Activated CD8-positive, alpha-beta T cell treated with anti-CD3 and anti-CD28 coated beads for 36 hours (primary cell): ENCODE results near the gene CKAP2L. TPM values are rescaled to one million over a fixed set of nuclear protein-coding genes. Genes with fewer than 3 reads are reported as not detected.

Source experiments
- ATAC-seq: fragments of 200-7000 bp; cut with Tn5 transposase; one replicate; pipeline ENCODE4 v1.10.0; 2021; ENCODE audit warnings: mild to moderate bottlenecking, moderate library complexity
- CTCF ChIA-PET: fragments of 350-600 bp; sonication (Branson Sonifier 250); formaldehyde crosslinking; loops from one replicate; lab custom pipeline; 2021; ENCODE audit warnings: antibody characterized with exemption; lab: Charles Lee
- POLR2A ChIA-PET: fragments of 350-600 bp; sonication (Branson Sonifier 250); formaldehyde crosslinking; loops from one replicate; lab custom pipeline; 2021; ENCODE audit warnings: antibody characterized with exemption; lab: Charles Lee
- DNase-seq: peaks from one replicate; pipeline ENCODE4 v3.0.0-alpha.2; 2020
- H3K27ac Mint-ChIP-seq: one replicate; pipeline ENCODE4 v1.8.0; 2021; ENCODE audit warnings: mild to moderate bottlenecking, mixed read lengths
- H3K27me3 Mint-ChIP-seq: one replicate; pipeline ENCODE4 v1.8.0; 2021; ENCODE audit warnings: mixed read lengths
- H3K36me3 Mint-ChIP-seq: one replicate; pipeline ENCODE4 v1.8.0; 2021; ENCODE audit warnings: low read depth, mixed read lengths
- H3K4me1 Mint-ChIP-seq: one replicate; pipeline ENCODE4 v1.8.0; 2021; ENCODE audit warnings: low read depth, mixed read lengths
- H3K4me3 Mint-ChIP-seq: one replicate; pipeline ENCODE4 v1.8.0; 2021; ENCODE audit warnings: mild to moderate bottlenecking, moderate library complexity, mixed read lengths
- H3K9me3 Mint-ChIP-seq: one replicate; pipeline ENCODE4 v1.8.0; 2021; ENCODE audit warnings: mixed read lengths
- CTCF ChIP-seq: fragments of 200-600 bp; IDR thresholded peaks from one replicate; pipeline ENCODE4 v1.8.0; 2022; ENCODE audit warnings: antibody characterized with exemption, mild to moderate bottlenecking
- intact Hi-C: fragments of 100-400 bp; cut with micrococcal nuclease; formaldehyde crosslinking; loops from one replicate; pipeline ENCODE4 v1.10.0; 2022
- total RNA-seq, 2 experiments: library from RNA; stranded (reverse); gene quantifications; one replicate each; pipeline ENCODE4 v1.2.3, GENCODE V29; 2021

Gene CKAP2L
- total RNA-seq, 2 experiments from 2014 or later, result 24.5 to 30.5 TPM

DNA sequence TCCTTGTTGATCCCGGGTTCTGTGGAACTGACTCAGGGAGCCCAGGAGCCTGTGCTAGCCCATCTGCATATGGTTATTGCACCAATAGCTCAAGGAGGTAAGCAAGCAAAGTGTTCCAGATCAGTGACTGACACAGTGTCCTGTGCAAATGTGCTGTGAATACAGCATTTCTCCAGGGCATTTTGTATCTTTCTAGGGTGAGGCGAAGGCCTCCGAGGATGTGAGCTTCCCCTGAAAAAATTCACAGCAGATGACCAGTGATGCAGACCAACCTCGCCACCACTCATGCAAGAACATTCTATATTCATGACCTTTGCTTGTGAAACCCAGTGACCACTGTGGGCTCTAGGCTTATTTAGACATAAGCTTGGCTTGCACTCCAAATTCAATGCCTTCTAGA, 58.8 kb downstream of the CKAP2L start:
- POLR2A ChIA-PET, result interaction anchor here (2.3 kb wide), 1 partner anchor 74 kb away, joined by 9 read pairs; no protein-coding TSS in a partner anchor
- TF ChIP-seq CTCF, result no peak
- peaks cover 28% of the 10 kb centered on the region for H3K4me1 Mint-ChIP-seq
- no peaks in the 10 kb centered on the region for H3K9me3 Mint-ChIP-seq
- intact Hi-C loops, result no loop called here
- CTCF ChIA-PET, result interaction anchor here (0.9 to 5.5 kb wide), 6 partner anchors 14 to 106 kb away, joined by 3 to 35 read pairs (median 7); no protein-coding TSS in a partner anchor
- no peak overlapping the region for H3K27ac Mint-ChIP-seq
- peaks cover 22% of the 10 kb centered on the region for H3K27me3 Mint-ChIP-seq
- H3K4me3 Mint-ChIP-seq, result no peak overlapping the region
- DNase-seq, result no peak
- H3K36me3 Mint-ChIP-seq, result no peaks in the 10 kb centered on the region
- ATAC-seq, result no peak

- H3K27ac Mint-ChIP-seq, result no peak overlapping the region
- H3K36me3 Mint-ChIP-seq, result no peaks in the 10 kb centered on the region
- DNase-seq (no peak), ATAC-seq (no peak)
- no peaks in the 10 kb centered on the region for H3K9me3 Mint-ChIP-seq
- ChIA-PET POLR2A (interaction anchor here (0.8 kb wide), 1 partner anchor 57 kb away, joined by 4 read pairs; no protein-coding TSS in a partner anchor), CTCF (interaction anchor here (2.0 kb wide), 1 partner anchor 22 kb away, joined by 4 read pairs; no protein-coding TSS in a partner anchor)
- no peak overlapping the region for H3K4me3 Mint-ChIP-seq
- peaks cover 28% of the 10 kb centered on the region for H3K4me1 Mint-ChIP-seq
- intact Hi-C loops, result no loop called here
- TF ChIP-seq CTCF, result no peak
- H3K27me3 Mint-ChIP-seq, result peaks cover 22% of the 10 kb centered on the region
Observed at GRCh38 chr2:112703684-112704083, 60.7 kb downstream of the CKAP2L start.

DNA sequence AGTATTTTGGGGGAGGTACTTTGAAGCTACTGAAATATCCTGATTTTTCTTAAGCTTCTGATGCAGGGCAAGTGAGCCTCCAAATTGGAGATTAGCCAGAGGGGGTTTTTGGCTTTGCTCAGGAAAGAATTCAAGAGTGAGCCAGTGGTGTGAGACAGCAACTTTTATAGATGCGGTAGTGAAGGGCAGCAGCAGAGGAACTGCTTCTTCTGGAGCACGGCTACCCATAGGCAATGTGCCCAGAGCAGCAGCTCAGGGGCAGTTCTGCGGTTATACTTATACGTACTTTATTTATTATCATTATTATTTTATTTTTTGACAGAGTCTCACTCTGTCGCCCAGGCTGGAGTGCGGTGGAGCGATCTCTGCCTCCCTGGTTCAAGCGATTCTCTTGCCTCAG, 63.4 kb downstream of the CKAP2L start:
- CTCF ChIA-PET, result interaction anchor here (1.1 to 4.1 kb wide), 2 partner anchors 10 to 25 kb away, joined by 9 to 21 read pairs; no protein-coding TSS in a partner anchor
- ATAC-seq, result no peak
- no peaks in the 10 kb centered on the region for H3K9me3 Mint-ChIP-seq

DNA sequence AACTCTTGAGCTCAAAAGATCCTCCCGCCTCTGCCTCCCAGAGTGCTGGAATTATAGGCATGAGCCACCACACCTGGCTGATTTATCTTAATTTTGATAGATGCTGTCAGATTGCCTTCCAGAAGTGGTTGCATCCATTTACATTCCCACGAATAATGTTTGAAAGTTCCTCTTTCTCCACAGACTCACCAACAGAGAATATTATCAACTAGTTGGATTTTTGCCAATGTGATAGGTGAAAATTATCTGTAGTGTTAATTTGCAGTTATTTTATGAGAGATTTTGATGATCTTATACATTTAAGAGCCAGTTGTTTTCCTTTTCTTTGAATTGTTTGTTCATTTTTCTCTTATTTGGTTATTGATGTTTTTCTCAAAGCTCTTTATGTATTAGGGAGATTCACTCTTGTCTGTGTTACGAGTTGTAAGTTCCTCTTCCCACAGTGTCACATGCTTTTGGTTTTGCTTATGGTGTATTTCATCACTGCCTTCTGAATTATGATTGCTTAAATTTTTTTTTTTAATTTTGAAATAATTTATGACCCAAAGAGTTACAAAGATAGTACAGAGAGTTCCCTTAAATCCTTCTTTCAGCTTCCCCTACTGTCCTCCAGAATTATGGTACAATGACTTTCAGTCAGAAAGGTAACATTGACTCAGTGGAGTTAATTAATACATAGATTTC, 64.3 kb downstream of the CKAP2L start:
- H3K27ac Mint-ChIP-seq, result no peak overlapping the region
- ChIA-PET POLR2A (interaction anchor here (1.2 kb wide), 1 partner anchor 54 kb away, joined by 3 read pairs; no protein-coding TSS in a partner anchor), CTCF (interaction anchor here (0.9 to 4.1 kb wide), 5 partner anchors 9 to 100 kb away, joined by 3 to 21 read pairs (median 6); no protein-coding TSS in a partner anchor)
- peaks cover 6% of the 10 kb centered on the region for H3K4me1 Mint-ChIP-seq
- intact Hi-C loops, result no loop called here
- H3K36me3 Mint-ChIP-seq, result no peaks in the 10 kb centered on the region
- H3K4me3 Mint-ChIP-seq, result no peak overlapping the region
- no peak for TF ChIP-seq CTCF
- ATAC-seq (no peak), DNase-seq (no peak)
- H3K27me3 Mint-ChIP-seq, result peaks cover 12% of the 10 kb centered on the region
- H3K9me3 Mint-ChIP-seq, result no peaks in the 10 kb centered on the region

More for the DNA sequence above, 63.4 kb downstream of the CKAP2L start:
- POLR2A ChIA-PET, result interaction anchor here (1.2 kb wide), 1 partner anchor 55 kb away, joined by 3 read pairs; no protein-coding TSS in a partner anchor
- no peak for TF ChIP-seq CTCF
- Mint-ChIP-seq H3K4me1 (peaks cover 12% of the 10 kb centered on the region), H3K36me3 (no peaks in the 10 kb centered on the region), H3K27ac (no peak overlapping the region), H3K27me3 (peaks cover 18% of the 10 kb centered on the region), H3K4me3 (no peak overlapping the region)
- intact Hi-C loops, result no loop called here
- DNase-seq, result no peak
